ENCODE measurements around the gene RASA3. TPM values are rescaled to one million over a fixed set of nuclear protein-coding genes. Genes with fewer than 3 reads are reported as not detected.
A peak's percentile ranks its signal among the peaks of the same experiment; 100 is the strongest.
"Not testable (repeated sequence)": the region's sequence is repeated elsewhere in the genome, so short reads cannot be mapped to it uniquely, and the experiment has no call there.

The RASA3 gene
- total RNA-seq, 1 donor from 2014 or later, result 2.9 TPM

- H3K27ac Mint-ChIP-seq, result peak overlapping the region; percentile 43
- H3F3A ChIP-seq (ENCODE audit: low read depth), result peaks cover 27% of the 10 kb centered on the region
- H3K4me3 Mint-ChIP-seq, result no peak overlapping the region
- H3K36me3 ChIP-seq, result no peaks in the 10 kb centered on the region
- H3K27ac ChIP-seq, result no peak overlapping the region
- H3K27me3 Mint-ChIP-seq (ENCODE audit: insufficient read depth, low read depth), result peaks cover 4% of the 10 kb centered on the region
- H3K9me3 ChIP-seq (ENCODE audit: low read depth), result no peaks in the 10 kb centered on the region
- H3K27me3 ChIP-seq, result no peaks in the 10 kb centered on the region
- no peak for TF ChIP-seq EZH2phosphoT487 (IDR thresholded peaks at IDR 0.05)
- no peak for TF ChIP-seq EZH2 (IDR thresholded peaks at IDR 0.05)
- no peak for TF ChIP-seq CTCF (IDR thresholded peaks at IDR 0.05)
- H3K36me3 Mint-ChIP-seq, result peaks cover 2% of the 10 kb centered on the region
- peaks cover 2% of the 10 kb centered on the region for H3K9me3 Mint-ChIP-seq
- H3K4me1 Mint-ChIP-seq, result peaks cover 44% of the 10 kb centered on the region
- no peak overlapping the region for H3K4me2 ChIP-seq
- no peak overlapping the region for H3K9ac ChIP-seq
- DNase-seq (ENCODE audit: low spot score), result no peak
- H3K79me2 ChIP-seq (ENCODE audit: low read depth), result peaks cover 5% of the 10 kb centered on the region
- H2AFZ ChIP-seq (replicated peaks), result no peak overlapping the region
- H4K20me1 ChIP-seq (ENCODE audit: low read depth), result no peaks in the 10 kb centered on the region
- H3K4me3 ChIP-seq, result no peak overlapping the region
- H3K4me1 ChIP-seq, result peaks cover 19% of the 10 kb centered on the region
These were observed 26.8 kb downstream of the RASA3 start for GRCh38 chr13:114105521-114106225.

- Histone ChIP-seq H3K27me3 (no peaks in the 10 kb centered on the region), H3K4me2 (no peak overlapping the region), H3K79me2 (ENCODE audit: low read depth) (peaks cover 5% of the 10 kb centered on the region), H3K9ac (no peak overlapping the region), H3K9me3 (ENCODE audit: low read depth) (no peaks in the 10 kb centered on the region), H2AFZ (replicated peaks) (no peak overlapping the region), H3K36me3 (no peaks in the 10 kb centered on the region), H3F3A (ENCODE audit: low read depth) (peaks cover 27% of the 10 kb centered on the region), H3K4me1 (peaks cover 12% of the 10 kb centered on the region), H3K4me3 (no peak overlapping the region), H4K20me1 (ENCODE audit: low read depth) (no peaks in the 10 kb centered on the region), H3K27ac (no peak overlapping the region)
- H3K27ac Mint-ChIP-seq, result peak overlapping the region; percentile 60
- DNase-seq (ENCODE audit: low spot score), result no peak
- H3K27me3 Mint-ChIP-seq (ENCODE audit: insufficient read depth, low read depth), result peaks cover 7% of the 10 kb centered on the region
- H3K4me1 Mint-ChIP-seq, result peaks cover 41% of the 10 kb centered on the region
- H3K36me3 Mint-ChIP-seq, result peaks cover 2% of the 10 kb centered on the region
- peaks cover 2% of the 10 kb centered on the region for H3K9me3 Mint-ChIP-seq
- no peak overlapping the region for H3K4me3 Mint-ChIP-seq
- no peak for TF ChIP-seq EZH2 (IDR thresholded peaks at IDR 0.05)
- TF ChIP-seq CTCF (IDR thresholded peaks at IDR 0.05), result no peak
- TF ChIP-seq EZH2phosphoT487 (IDR thresholded peaks at IDR 0.05), result no peak
These were observed 27.5 kb downstream of the RASA3 start for GRCh38 chr13:114104655-114105520.

GRCh38 chr13:114103801-114104654, 28.4 kb downstream of the RASA3 start:
- peaks cover 8% of the 10 kb centered on the region for H3K27me3 Mint-ChIP-seq (ENCODE audit: insufficient read depth, low read depth)
- no peaks in the 10 kb centered on the region for H3K36me3 Mint-ChIP-seq
- Histone ChIP-seq H3K9me3 (ENCODE audit: low read depth) (no peaks in the 10 kb centered on the region), H3K4me2 (no peak overlapping the region), H3K36me3 (no peaks in the 10 kb centered on the region), H3K27me3 (no peaks in the 10 kb centered on the region), H3F3A (ENCODE audit: low read depth) (peaks cover 24% of the 10 kb centered on the region), H3K27ac (no peak overlapping the region), H3K79me2 (ENCODE audit: low read depth) (peaks cover 5% of the 10 kb centered on the region), H2AFZ (replicated peaks) (no peak overlapping the region), H4K20me1 (ENCODE audit: low read depth) (no peaks in the 10 kb centered on the region), H3K9ac (no peak overlapping the region), H3K4me3 (no peak overlapping the region), H3K4me1 (peaks cover 3% of the 10 kb centered on the region)
- no peak for TF ChIP-seq EZH2phosphoT487 (IDR thresholded peaks at IDR 0.05)
- no peak for TF ChIP-seq CTCF (IDR thresholded peaks at IDR 0.05)
- no peak for TF ChIP-seq EZH2 (IDR thresholded peaks at IDR 0.05)
- no peak for DNase-seq (ENCODE audit: low spot score)
- H3K4me1 Mint-ChIP-seq, result peaks cover 38% of the 10 kb centered on the region
- peak overlapping the region; percentile 60 for H3K27ac Mint-ChIP-seq
- H3K9me3 Mint-ChIP-seq, result peaks cover 2% of the 10 kb centered on the region
- H3K4me3 Mint-ChIP-seq, result no peak overlapping the region

- not testable (repeated sequence) for H3K27me3 Mint-ChIP-seq (ENCODE audit: insufficient read depth, low read depth); H4K20me1 ChIP-seq (ENCODE audit: low read depth); H3K9ac ChIP-seq; H3K4me3 Mint-ChIP-seq; H3K27me3 ChIP-seq; H3K36me3 ChIP-seq; DNase-seq (ENCODE audit: low spot score); H3K9me3 ChIP-seq (ENCODE audit: low read depth); H3K4me1 ChIP-seq; H3K27ac ChIP-seq; H3K4me3 ChIP-seq; H3K79me2 ChIP-seq (ENCODE audit: low read depth); H2AFZ ChIP-seq (replicated peaks); H3K36me3 Mint-ChIP-seq; H3K9me3 Mint-ChIP-seq; H3K4me2 ChIP-seq
- peak overlapping the region; percentile 81 for H3K27ac Mint-ChIP-seq
- H3F3A ChIP-seq (ENCODE audit: low read depth), result peaks cover 30% of the 10 kb centered on the region
- peaks cover 37% of the 10 kb centered on the region for H3K4me1 Mint-ChIP-seq
These were observed 29.2 kb downstream of the RASA3 start for GRCh38 chr13:114103289-114103621.

Data from neural progenitor cell (in vitro differentiated cells).